ENCODE data around the gene DPP10. TPM values are rescaled to one million over a fixed set of nuclear protein-coding genes. Genes with fewer than 3 reads are reported as not detected.
"Not testable (repeated sequence)": the region's sequence is repeated elsewhere in the genome, so short reads cannot be mapped to it uniquely, and the experiment has no call there.

DPP10 gene
- total and polyA plus RNA-seq, 9 donors: 0.12 to 5.9 (median 0.64) TPM; not detected in 3

GRCh38 chr2:115077626-115078025, 635.2 kb downstream of the DPP10 start:
- H3K27me3 ChIP-seq: no peaks in the 10 kb centered on the region
- intact Hi-C loops (cut with DNase I): no loop called here

GRCh38 chr2:115083225-115083624, 640.8 kb downstream of the DPP10 start:
- TF ChIP-seq, protein P1, sequence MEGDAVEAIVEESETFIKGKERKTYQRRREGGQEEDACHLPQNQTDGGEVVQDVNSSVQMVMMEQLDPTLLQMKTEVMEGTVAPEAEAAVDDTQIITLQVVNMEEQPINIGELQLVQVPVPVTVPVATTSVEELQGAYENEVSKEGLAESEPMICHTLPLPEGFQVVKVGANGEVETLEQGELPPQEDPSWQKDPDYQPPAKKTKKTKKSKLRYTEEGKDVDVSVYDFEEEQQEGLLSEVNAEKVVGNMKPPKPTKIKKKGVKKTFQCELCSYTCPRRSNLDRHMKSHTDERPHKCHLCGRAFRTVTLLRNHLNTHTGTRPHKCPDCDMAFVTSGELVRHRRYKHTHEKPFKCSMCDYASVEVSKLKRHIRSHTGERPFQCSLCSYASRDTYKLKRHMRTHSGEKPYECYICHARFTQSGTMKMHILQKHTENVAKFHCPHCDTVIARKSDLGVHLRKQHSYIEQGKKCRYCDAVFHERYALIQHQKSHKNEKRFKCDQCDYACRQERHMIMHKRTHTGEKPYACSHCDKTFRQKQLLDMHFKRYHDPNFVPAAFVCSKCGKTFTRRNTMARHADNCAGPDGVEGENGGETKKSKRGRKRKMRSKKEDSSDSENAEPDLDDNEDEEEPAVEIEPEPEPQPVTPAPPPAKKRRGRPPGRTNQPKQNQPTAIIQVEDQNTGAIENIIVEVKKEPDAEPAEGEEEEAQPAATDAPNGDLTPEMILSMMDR (IDR thresholded peaks at IDR 0.05): no peak
- TF ChIP-seq EP300 (IDR thresholded peaks at IDR 0.05) (no peak), POLR2A (IDR thresholded peaks at IDR 0.05) (no peak)
- DNase-seq: no peak
- Histone ChIP-seq H3K27ac (no peak overlapping the region), H3K4me3 (no peak overlapping the region), H3K9me3 (no peaks in the 10 kb centered on the region), H3K36me3 (no peaks in the 10 kb centered on the region), H3K27me3 (no peaks in the 10 kb centered on the region), H3K4me1 (ENCODE audit: insufficient read depth) (no peaks in the 10 kb centered on the region)
- WGBS, 3 donors: 75 to 81% (median 75%) methylated on average over 4 of the region's 4 CpGs
- intact Hi-C loops (cut with DNase I): no loop called here

More at GRCh38 chr2:115077626-115078025, 635.2 kb downstream of the DPP10 start:
- Histone ChIP-seq H3K36me3 (no peaks in the 10 kb centered on the region), H3K27ac (no peak overlapping the region), H3K4me1 (ENCODE audit: insufficient read depth) (no peaks in the 10 kb centered on the region), H3K4me3 (no peak overlapping the region), H3K9me3 (no peaks in the 10 kb centered on the region)
- TF ChIP-seq EP300 (IDR thresholded peaks at IDR 0.05) (no peak), POLR2A (IDR thresholded peaks at IDR 0.05) (no peak)
- TF ChIP-seq, protein P1 (IDR thresholded peaks at IDR 0.05): no peak
- DNase-seq: no peak
- 3 to 28% (median 14%) methylated on average over 1 of the region's 1 CpG for WGBS, 3 donors

GRCh38 chr2:115083711-115084110, 641.3 kb downstream of the DPP10 start:
- intact Hi-C loops (cut with DNase I): no loop called here
- Histone ChIP-seq H3K36me3 (no peaks in the 10 kb centered on the region), H3K4me3 (no peak overlapping the region), H3K9me3 (no peaks in the 10 kb centered on the region), H3K4me1 (ENCODE audit: insufficient read depth) (no peaks in the 10 kb centered on the region), H3K27me3 (no peaks in the 10 kb centered on the region), H3K27ac (no peak overlapping the region)
- TF ChIP-seq, protein P1 (IDR thresholded peaks at IDR 0.05): no peak
- TF ChIP-seq POLR2A (IDR thresholded peaks at IDR 0.05) (no peak), EP300 (IDR thresholded peaks at IDR 0.05) (no peak)
- DNase-seq: no peak
- 87 to 89% (median 88%) methylated on average over 2 of the region's 2 CpGs for WGBS, 3 donors

DNA sequence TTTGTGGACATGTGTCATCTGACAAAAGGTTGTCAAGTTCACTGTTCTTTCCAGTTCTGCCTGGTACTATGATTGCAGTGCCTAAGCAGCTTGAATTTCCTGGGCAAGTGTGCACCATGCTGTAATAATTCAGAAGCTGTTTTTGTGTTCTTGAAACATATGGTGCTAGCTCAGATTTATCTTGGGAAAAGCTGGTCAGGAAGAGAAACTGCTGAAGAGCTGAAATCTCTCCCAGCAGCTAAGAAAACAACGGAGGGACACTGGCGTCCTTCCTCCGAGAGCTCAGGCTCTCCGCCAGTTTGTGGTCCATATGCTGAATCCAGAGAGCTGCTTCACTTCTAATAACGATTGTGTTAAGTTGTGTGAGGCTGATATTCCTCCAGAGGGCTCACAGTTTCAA, 642.0 kb downstream of the DPP10 start:
- WGBS, 3 donors: 12 to 30% (median 26%) methylated on average over 5 of the region's 5 CpGs
- no peaks in the 10 kb centered on the region for H3K36me3 ChIP-seq
- no peak overlapping the region for H3K4me3 ChIP-seq
- H3K9me3 ChIP-seq: no peaks in the 10 kb centered on the region
- TF ChIP-seq EP300 (IDR thresholded peaks at IDR 0.05) (no peak), POLR2A (IDR thresholded peaks at IDR 0.05) (no peak)
- TF ChIP-seq, protein P1 (IDR thresholded peaks at IDR 0.05): no peak
- intact Hi-C loops (cut with DNase I): no loop called here
- no peaks in the 10 kb centered on the region for H3K27me3 ChIP-seq
- no peaks in the 10 kb centered on the region for H3K4me1 ChIP-seq (ENCODE audit: insufficient read depth)
- H3K27ac ChIP-seq: no peak overlapping the region
- DNase-seq: no peak

DNA sequence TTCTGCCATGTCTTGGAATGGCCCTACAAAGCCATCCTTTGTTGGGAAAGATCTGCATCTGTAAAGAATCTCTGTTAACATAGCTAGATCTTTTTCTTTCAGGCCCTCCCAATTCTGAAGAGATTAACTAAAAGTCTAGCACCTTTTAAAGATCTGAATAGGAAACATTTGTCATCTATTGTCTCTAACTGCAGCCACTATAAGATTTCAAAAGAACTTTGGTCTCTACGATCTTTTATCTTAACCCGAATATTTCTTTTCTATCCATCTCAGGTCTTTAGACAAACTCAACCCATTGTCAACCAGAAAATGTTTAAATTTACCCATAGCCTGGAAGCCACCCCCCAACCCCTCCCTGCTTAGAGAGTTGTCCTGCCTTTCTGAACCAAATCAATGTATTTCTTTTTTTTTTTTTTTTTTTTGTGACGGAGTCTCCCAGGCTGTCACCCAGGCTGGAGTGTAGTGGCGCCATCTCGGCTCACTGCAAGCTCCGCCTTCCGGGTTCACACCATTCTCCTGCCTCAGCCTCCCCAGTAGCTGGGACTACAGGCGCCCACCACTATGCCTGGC, 643.7 kb downstream of the DPP10 start:
- H3K9me3 ChIP-seq; H3K27ac ChIP-seq; H3K4me1 ChIP-seq (ENCODE audit: insufficient read depth); H3K4me3 ChIP-seq; H3K36me3 ChIP-seq; intact Hi-C loops (cut with DNase I); DNase-seq; H3K27me3 ChIP-seq: not testable (repeated sequence)
- WGBS, 3 donors: 92 to 94% (median 94%) methylated on average over 8 of the region's 8 CpGs
